OCI-LY3 (cell line): ENCODE results near the gene STPG1.

Experiments
- CTCF ChIP-seq: fragments of 200-600, 300-600 bp; sonication (generic); IDR thresholded peaks from 2 replicates; pipeline ENCODE4 v1.5.1; 2014; ENCODE audit warnings: antibody characterized with exemption, low read length, low read depth
- EZH2phosphoT487 ChIP-seq: fragments of 200-600 bp; shearing (Covaris generic); IDR thresholded peaks from 2 replicates; pipeline ENCODE4 v1.6.1; 2018; ENCODE audit warnings: antibody characterized with exemption, mixed run types, low read depth

GRCh38 chr1:24427545-24427862 lies 13.9 kb upstream of the STPG1 start:
- TF ChIP-seq CTCF, result no peak
- TF ChIP-seq EZH2phosphoT487, result no peak
